Stimulated activated CD4-positive, alpha-beta T cell treated with anti-CD3 and anti-CD28 coated beads, Interleukin-12 subunit alpha, Interleukin-12 subunit beta, amount 100 ng/mL, for 4 hours (primary cell): ENCODE data around the gene ALDH1B1.
"Not testable (repeated sequence)": the region's sequence is repeated elsewhere in the genome, so short reads cannot be mapped to it uniquely, and the experiment has no call there.

Source experiments
- DNase-seq: peaks from one replicate; pipeline ENCODE4 v3.0.0-alpha.2; 2020

Gene ALDH1B1

DNA sequence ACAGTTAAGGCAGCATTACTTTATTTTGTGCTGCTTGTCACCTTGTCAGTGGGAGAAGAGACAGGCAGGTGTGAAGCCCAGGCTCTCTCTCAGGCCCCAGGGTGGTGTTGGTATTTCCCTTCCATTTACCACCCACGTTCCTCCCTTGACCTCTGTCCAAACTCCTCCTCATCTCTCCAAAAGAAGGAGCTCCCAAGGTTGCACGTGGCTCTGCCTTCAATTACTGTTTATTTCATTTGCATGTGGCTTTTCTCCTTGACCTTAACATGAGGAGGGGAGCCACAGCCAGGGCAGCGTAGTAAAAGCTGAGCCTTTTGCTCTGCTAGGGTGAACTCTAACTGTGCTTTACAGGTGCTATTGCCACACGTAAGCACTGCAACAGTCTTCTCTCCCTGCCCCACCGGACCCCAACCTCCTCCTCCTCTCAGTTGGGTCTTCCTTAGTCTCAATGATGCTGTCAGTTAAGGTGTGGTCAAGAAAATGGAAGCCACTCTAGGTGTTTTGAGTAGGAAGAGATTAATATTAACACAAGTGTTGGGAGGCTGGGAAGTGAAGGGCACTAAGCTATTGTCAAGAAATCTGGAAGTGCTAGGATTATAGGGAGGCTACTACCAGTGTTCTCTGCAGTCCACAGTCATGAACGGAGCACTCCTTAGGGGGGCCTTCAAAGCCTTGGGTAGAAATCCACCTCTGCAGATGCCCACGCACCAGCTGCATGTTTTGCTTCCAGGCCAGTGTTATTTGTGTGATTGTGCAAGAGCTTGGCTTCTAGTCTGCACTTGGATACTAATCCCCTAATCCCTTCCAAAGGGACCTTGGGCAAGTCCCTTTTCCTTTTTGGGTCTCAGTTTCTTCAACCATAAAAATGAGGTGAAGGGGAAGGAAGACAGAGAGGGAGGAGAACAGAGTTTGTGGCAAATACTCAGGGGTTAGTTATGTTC is 3.9 kb upstream of the ALDH1B1 start:
- DNase-seq: no peak

DNA sequence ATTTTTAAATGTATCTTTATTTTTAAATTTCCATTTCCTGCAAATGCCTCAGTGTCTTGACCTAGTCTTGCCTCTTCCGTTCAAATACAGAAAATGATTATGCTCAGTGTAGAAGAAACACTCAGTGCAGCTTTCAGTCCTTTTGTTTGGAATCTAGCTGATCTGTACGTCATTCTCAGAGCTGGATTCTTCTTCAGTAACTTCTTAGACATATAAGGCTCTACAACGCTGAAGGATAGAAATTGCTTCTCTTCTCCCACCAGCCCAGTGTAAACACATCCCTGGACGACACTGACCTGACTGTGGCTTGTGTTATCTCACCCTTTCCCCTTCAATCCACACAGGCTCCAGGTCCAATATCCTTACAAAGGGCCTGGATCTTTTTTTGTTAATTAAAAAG is 3.2 kb upstream of the ALDH1B1 start:
- no peak for DNase-seq

DNA sequence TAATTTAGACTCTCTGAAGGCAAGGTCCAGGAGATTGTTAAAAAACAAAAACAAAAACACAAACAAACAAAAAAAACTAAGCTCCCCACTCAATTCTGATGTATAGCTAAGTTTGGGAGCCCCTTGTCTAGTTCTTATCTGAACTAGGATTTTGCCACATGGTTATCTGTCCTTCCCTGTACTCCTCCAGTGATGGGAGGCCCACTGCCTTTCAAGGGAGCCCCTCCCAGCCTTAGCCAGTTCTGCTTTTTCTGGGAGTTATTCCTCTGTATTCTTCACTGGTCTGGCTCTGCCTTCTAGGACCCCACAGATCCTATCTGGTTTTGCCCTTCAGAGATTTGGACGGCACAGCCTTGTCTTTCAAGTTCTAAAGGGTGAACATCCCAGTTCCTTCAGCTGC is 2.1 kb upstream of the ALDH1B1 start:
- no peak for DNase-seq

DNA sequence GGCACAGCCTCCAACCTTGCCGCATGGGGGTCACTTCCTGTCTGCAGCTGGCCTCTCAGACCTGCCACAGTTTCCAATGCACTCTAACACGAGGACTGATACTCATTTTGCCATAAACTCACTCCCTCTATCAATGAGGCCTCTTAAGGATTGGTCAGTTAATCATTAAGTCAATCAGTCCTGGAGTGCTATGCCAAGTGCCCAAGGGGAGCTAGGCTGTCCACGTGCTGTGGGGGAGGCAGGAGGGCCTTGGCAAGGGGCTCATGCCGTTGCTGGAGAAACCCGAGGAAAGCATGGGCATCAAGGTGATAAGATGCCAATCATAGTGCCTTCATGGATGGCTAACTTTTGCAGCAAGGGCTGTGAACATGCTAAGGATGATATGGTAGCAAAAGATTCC is 1.7 kb upstream of the ALDH1B1 start:
- DNase-seq: no peak

DNA sequence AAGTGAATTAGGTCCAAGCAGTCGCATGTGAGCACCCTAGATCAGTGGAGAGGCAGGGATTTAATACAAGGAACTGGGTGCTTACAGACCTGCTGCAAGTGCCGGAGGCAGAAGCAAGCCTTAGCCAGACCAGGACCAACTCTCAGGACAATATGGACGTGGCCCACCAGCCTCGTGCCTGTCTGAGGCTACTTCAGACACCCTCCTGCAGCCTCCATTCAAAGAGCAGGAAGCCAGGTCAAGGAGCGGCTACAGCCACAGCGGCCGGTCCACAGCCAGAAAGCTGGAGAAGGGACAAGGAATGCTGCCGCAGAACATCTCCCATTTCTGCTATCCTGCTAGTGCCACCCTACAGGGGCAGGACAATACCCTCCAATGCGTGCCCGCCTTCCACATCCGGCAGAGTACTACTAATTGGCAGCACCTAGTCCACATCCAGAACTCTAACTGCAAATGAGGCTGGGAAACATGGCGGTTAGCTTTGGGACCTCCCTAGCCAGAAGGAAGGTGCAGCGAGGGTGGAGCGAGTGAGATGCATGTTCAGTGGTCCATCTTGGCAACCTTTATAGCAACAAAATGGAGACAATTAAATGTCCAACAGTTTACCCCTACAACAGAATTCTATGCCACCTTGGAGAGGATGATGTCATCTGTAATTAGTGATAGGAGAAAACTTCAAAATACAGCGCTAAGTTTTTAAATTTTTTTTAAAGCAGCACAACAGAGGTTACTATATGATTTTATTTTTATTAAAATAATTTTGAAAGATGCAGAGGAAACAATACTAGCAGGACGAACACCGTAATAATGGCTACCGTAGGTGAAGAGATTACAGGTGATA is 1.0 kb upstream of the ALDH1B1 start:
- DNase-seq: no peak

DNA sequence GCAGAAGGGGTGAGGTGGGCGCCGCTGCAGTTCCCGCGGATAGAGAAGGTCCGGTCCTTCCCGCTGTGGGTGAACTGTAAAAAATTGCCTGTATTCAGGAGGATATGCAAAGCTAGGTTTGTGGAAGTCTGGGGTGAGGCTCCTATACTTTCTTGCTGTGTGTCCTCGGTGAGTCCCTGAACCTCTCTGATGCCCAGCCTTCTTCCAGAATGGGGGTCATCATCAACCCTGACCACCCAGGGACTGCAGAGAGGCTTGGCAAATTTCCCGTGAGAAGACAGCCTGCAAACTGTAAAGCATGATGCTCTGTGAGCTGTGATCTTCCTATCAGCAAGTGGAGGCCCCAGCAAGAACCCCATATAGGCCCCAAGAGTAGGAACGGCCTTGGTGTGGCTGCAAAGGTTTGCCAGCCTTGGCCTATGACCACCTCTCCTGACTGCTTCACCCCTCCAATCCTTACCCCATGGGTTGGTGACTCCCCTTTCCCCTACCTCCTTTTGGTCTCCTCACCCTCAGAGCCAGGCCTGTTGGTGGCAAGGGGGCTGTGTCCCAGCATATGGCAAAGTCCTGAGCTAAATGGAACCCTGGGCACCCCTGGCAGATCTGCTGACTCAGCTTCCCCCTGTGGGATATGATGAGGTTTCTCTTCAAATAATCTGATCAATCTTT is 760 bp downstream of the ALDH1B1 start:
- no peak for DNase-seq

DNA sequence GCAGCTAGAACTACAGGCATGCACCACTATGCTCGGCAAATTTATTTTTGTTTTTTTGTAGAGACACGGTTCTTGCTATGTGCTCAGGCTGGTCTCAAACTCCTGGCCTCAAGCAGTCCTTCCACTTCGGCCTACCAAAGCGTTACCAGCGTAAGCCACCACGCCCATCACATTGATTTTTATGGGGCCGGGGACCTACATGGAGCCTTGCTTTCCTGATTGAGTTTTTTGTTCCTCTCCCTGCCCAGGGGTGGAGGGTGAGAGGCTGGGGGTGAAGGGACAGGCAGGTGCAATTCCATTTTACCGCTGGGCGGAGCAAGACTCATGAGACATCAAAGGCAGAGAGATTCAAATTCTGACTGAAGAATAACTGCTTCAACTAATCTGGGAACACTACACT is 1.9 kb downstream of the ALDH1B1 start:
- no peak for DNase-seq

DNA sequence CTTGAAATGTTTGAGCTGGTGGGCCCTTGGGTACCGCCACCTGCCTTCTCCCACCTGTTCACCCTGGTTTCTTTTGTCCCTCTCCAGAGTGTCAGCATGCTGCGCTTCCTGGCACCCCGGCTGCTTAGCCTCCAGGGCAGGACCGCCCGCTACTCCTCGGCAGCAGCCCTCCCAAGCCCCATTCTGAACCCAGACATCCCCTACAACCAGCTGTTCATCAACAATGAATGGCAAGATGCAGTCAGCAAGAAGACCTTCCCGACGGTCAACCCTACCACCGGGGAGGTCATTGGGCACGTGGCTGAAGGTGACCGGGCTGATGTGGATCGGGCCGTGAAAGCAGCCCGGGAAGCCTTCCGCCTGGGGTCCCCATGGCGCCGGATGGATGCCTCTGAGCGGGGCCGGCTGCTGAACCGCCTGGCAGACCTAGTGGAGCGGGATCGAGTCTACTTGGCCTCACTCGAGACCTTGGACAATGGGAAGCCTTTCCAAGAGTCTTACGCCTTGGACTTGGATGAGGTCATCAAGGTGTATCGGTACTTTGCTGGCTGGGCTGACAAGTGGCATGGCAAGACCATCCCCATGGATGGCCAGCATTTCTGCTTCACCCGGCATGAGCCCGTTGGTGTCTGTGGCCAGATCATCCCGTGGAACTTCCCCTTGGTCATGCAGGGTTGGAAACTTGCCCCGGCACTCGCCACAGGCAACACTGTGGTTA is 3.3 kb downstream of the ALDH1B1 start:
- DNase-seq: no peak

DNA sequence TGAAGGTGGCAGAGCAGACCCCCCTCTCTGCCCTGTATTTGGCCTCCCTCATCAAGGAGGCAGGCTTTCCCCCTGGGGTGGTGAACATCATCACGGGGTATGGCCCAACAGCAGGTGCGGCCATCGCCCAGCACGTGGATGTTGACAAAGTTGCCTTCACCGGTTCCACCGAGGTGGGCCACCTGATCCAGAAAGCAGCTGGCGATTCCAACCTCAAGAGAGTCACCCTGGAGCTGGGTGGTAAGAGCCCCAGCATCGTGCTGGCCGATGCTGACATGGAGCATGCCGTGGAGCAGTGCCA is 3.8 kb downstream of the ALDH1B1 start:
- no peak for DNase-seq

DNA sequence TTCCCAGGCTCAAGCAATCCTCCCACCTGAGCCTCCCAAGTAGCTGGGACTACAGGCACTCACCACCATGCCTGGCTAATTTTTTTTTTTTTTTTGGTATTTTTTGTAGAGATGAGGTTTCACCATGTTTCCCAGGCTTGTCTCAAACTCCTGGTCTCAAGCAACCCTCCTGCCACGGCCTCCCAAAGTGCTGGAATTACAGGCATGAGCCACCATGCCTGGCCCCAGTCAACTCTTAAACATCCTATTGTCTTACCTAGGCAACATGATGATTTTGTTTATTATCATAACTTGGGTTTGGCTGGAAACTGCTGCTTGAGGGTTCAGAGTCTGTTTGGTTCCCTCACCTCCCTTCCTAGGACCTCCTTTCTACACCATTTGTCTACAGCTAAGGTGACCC is 6.7 kb downstream of the ALDH1B1 start:
- DNase-seq: not testable (repeated sequence)

DNA sequence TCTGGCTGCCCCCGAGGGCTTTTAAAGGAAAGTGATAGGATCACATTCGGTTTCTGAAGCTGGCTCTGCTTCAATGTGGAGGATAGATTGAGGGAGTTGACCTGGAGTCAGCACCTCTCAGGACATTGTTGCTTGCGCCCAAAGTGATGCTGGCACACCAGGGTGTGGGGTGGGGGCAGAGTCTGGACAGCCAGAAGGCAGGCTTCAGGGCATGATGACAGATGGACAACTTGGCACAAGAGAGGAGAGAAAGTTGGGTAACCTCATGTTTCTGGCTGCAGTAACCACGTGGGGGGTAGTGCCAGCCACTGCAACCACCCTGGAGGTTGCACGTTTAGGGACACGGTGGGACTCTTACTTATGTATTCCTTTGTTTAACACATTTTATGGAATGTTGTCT is 9.5 kb downstream of the ALDH1B1 start:
- DNase-seq: no peak

DNA sequence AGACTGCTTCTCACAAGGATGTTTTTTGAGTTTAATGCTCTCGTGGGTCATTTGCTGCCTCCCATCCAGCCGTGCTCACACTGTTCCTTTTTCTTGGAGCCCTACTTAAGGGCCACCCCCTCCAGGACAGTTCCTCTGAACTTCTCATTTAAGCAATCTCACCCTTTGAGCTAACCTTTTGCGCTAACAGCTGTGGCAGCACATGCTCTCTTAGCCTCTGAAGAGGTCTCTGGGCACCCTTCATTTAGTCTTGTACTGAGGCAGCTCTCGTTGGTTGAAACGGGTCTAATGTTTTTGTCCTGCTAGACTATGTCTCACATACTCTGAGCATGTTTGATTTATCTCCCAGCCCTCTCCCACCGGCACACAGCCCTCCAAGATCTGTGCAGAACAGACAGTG is 11.8 kb downstream of the ALDH1B1 start:
- no peak for DNase-seq

DNA sequence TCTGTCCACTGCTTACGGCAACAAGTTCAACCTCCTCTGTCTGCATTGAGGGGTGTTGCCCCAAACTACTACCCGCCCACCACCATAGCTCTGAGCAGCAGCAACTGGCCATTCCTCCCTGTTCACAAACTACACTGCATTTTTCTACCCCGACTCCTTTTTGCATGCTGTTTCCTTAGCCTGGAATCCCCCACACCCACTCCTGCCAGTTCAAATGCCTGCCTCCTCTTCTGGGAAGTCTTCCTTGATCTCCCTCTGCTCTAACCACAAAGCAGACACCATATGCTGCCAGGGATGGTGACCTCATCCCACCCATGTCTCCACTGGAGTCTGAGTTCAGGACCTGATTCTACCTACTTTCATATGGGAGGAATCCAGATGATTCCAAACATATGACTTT is 13.3 kb downstream of the ALDH1B1 start:
- DNase-seq: no peak

DNA sequence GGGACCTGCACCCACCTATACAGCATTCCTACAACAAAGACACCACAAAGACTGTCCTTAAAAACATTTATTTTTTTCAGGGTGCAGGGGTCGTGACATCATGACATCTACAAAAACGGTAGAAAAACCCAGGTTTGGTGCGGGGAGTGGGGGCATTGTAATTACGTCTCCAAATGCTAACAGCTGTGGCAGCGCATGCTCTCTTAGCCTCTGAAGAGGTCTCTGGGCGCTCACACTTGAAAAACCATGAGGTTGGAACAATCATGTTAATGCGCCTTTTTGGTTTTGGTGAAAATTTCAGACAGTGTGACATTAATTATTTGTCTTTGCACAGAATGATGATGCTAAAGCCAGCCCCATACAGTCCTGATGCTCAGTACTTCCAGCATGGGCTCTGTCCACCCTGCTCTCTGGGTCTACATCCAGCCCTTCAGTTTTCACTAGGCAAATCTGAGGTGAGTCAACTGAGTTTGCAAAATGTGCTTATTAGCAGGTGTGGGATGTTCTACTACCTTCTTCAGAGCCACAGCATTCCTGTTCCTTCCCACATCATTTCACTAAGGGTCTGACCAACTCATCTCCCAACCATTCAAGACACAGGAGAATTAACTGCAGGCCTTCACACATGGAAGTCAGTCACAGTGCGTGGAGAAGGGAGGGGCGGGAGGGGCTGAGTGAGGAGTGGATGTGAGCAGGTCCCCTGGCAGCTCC is 14.1 kb downstream of the ALDH1B1 start:
- DNase-seq: no peak

DNA sequence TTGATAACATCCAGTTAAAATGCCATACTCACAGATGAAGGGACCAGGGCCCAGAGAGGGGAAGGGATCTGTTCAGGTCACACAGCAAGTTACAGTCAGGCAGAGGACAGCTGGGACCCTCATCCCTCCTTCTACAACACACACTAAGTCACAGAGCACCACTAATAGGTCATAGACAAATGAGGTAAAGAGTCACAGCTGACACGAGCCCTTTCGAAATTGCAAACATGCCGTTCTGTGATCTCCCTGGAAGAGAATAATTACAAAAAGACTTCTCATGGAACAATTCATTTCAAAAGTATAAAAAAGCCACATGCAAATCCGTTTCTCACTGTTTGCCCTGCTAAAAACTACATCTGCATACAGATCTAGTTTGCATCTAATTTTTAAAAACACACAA is 16.2 kb downstream of the ALDH1B1 start:
- no peak for DNase-seq

DNA sequence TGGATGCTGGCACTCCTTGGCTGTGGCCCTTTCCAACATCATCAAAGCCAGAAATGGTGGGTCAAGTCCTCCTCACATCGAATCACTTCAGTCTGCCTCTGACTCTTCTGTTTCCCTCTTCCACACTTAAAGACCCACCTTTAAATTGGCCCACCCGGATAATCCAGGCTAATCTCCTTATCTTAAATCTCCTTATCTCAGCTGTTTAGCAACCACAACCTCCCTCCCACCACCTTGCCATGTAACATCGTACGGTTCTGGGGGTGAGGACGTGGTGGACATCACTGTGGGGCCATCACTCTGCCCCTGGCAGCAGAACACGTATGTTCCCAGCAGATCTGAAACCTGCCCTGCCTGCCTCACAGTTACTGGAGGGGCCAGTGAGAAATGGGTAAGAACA is 20.2 kb downstream of the ALDH1B1 start:
- no peak for DNase-seq

DNA sequence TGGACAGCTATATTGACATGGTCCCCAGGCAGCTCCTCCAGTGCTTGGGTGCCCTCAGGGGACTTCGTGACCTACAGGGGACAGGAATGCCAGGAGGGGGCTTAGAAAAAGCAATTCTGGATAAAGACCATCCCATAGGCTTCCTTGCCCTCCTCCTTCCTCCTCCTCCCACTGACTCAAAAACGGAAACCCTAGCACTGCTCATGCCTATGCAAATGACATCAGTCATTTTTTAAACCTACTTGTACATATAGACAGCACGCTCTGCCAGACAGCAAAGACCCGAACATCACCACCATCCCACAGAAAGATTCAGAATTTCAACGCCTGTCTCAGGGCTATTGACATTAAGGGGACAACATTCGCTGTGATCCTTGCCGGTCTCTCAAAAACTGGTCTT is 20.8 kb downstream of the ALDH1B1 start:
- no peak for DNase-seq

DNA sequence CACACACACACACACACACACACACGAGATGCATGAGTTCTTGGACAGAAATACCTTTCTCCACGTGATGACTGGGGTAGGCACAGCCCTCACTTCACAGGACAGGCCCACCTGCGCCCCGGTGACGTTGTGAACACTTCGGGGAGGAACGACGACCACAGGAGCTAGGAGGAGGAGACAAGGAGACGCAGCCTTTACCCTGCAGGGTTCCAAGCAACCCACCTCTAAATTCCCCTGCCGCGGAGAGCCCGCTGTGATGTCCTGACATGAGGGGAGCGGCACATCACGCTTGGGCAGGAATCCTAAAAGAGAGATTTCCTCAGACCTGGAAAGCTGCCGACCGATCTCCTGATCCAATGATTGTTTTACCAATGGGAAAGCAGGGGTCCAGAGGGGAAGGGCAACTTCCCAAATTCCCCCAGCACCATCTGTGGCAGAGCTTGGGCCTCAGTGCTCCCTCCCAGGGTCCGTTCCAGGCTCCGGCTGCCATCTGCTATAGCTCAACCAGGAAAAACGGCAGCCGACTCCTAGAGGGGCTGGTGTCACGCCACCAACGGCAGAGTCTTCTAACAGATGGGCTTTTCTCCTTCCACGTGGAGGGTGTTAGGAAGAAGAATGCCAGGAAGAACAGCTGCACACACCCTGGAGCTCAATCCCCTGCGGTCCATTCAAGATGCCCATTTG is 21.7 kb downstream of the ALDH1B1 start:
- no peak for DNase-seq

DNA sequence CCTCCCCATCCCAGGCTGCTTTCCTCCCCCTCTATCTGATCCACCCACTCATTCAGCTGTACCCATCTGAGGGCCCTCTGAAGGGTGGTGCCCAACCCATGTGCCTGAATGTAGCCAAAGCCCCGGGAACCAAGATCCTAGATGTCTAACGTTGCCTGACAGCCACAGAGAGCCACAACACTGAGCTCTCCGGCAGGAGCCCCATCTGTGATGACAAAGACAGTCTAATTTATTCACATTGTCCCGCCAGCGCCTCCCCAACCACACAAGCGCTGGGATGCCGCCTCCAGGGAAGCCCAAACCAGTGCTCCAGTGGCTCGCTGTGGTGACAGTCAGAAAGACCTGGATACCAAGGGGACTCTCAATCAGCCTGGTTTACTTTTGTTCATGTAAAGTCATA is 23.4 kb downstream of the ALDH1B1 start:
- DNase-seq: no peak

DNA sequence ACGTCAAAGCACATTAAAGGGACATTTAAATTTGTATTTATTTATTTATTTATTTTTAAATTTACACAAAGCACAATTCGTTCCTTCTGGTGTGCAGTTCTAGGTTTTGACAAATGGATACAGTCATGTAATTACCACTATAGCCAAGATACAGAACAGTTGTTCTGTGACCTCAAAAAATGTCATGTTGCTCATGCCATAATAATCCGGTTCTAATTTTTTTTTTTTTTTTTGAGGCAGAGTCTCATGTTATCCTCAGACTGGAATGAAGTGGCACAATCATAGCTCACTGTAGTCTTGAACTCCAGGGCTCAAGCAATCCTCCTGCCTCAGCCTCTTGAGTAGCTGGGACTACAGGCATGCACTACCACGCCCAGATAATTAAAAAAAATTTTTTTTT is 24.0 kb downstream of the ALDH1B1 start:
- DNase-seq: no peak

DNA sequence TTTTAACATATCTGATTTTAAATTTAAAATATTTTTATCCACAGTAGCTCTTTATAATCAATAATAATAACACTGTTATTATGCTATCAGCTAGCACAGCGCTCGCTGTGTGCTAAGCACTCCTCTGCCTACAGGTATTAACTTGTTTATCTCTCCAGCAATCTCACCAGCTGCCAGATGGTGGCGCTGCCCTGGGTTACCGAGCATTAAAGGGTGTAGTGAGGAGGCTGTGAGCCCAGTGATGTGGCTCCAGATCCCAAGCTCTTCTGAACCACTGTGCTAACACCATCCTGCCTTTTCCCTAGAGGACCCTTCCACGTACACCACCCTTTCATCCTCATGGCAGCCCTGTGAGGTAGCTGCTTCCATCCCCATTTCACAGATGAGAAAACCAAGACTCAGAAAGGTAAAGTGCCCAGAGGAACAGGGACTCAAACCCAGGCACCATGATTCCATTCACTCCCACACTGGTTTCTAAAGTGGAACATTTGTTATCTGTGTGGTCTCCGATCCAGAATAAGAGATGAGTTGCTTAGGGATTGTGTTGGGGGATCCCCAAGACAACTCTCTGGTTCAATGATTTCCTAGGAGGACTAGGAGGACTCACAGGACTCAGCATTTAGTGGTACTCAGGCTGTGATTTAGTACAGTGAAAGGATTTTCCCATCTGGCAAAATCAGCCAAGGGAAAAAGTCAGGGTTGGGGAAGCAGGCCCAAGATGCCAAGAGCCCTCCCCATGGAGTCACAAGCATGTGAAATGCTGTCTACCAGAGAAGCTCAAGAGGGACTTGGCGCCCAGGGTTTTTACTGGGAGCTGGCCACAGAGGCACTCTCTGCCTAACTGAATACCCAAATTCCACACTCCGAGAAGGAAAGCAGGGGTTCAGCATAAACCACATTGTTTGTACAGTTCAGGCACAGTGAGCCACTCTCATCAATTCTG is 24.8 kb downstream of the ALDH1B1 start:
- peak; percentile 11 for DNase-seq
